Common myeloid progenitor, CD34-positive (primary cell): ENCODE data around the gene ADAMTS7.
"Not testable (repeated sequence)": the region's sequence is repeated elsewhere in the genome, so short reads cannot be mapped to it uniquely, and the experiment has no call there.

Source experiments
- CTCF ChIA-PET: fragments of 350-600 bp; sonication (Branson Sonifier 250); formaldehyde crosslinking; loops from one replicate; lab custom pipeline; 2021; ENCODE audit warnings: antibody characterized with exemption; lab: Charles Lee
- POLR2A ChIA-PET: fragments of 350-600 bp; sonication (Branson Sonifier 250); formaldehyde crosslinking; loops from one replicate; lab custom pipeline; 2021; ENCODE audit warnings: antibody characterized with exemption; lab: Charles Lee
- DNase-seq, 3 donors: peaks; one replicate each; pipeline versions ENCODE4 v3.0.0 to v3.0.0-alpha.2; 2013
- H3K27ac ChIP-seq, 2 experiments: 1 replicate in 1 of 2; 2 replicates in 1 of 2; pipeline ENCODE4 v1.7.0; 2013; ENCODE audit warnings: inconsistent platforms in 2 of 2, low read length in 2 of 2, mild to moderate bottlenecking in 2 of 2, low read depth in 1 of 2, moderate library complexity in 1 of 2; ENCODE audit not compliant: severe bottlenecking in 2 of 2, insufficient read depth in 1 of 2, poor library complexity in 1 of 2
- H3K27me3 ChIP-seq, 5 experiments: replicated peaks in 2 of 5; 1 replicate in 3 of 5; 2 replicates in 2 of 5; pipeline versions ENCODE4 v1.6.1 to v1.7.0; 2013; ENCODE audit warnings: low read length in 4 of 5, mild to moderate bottlenecking in 2 of 5, moderate library complexity in 2 of 5, inconsistent platforms in 1 of 5; ENCODE audit not compliant: insufficient read depth in 5 of 5, control insufficient read depth in 4 of 5
- H3K36me3 ChIP-seq, 4 experiments: 1 replicate in 2 of 4; 2 replicates in 2 of 4; pipeline versions ENCODE4 v1.6.1 to v1.7.0; 2013; ENCODE audit warnings: low read length in 3 of 4, control low read depth in 1 of 4, mild to moderate bottlenecking in 1 of 4; ENCODE audit not compliant: control insufficient read depth in 4 of 4, insufficient read depth in 4 of 4
- H3K4me1 ChIP-seq, 4 experiments: 1 replicate in 3 of 4; 2 replicates in 1 of 4; pipeline versions ENCODE4 v1.6.1 to v1.7.1; 2013; ENCODE audit warnings: low read length in 3 of 4, mild to moderate bottlenecking in 3 of 4, control low read depth in 1 of 4, inconsistent platforms in 1 of 4, moderate library complexity in 1 of 4; ENCODE audit not compliant: control insufficient read depth in 4 of 4, insufficient read depth in 4 of 4; ENCODE audit errors: control extremely low read depth in 1 of 4
- H3K4me3 ChIP-seq, 7 experiments: 1 replicate in 4 of 7; 2 replicates in 3 of 7; pipeline versions ENCODE4 v1.5.1 to v1.7.0; 2013; ENCODE audit warnings: mild to moderate bottlenecking in 7 of 7, low read length in 6 of 7, moderate library complexity in 6 of 7, inconsistent platforms in 2 of 7, low read depth in 2 of 7, control low read depth in 1 of 7; ENCODE audit not compliant: insufficient read depth in 4 of 7, control insufficient read depth in 1 of 7; ENCODE audit errors: extremely low read depth in 1 of 7
- H3K9me3 ChIP-seq, 5 experiments: 1 replicate in 4 of 5; 2 replicates in 1 of 5; pipeline versions ENCODE4 v1.6.1 to v1.7.1; 2013; ENCODE audit warnings: low read length in 4 of 5, mild to moderate bottlenecking in 2 of 5, inconsistent platforms in 1 of 5, low read depth in 1 of 5, moderate library complexity in 1 of 5; ENCODE audit not compliant: control insufficient read depth in 4 of 5, insufficient read depth in 2 of 5; ENCODE audit errors: control extremely low read depth in 1 of 5
- WGBS: methylation state at CpG from one replicate; pipeline ENCODE4 v1.1.5; 2013; ENCODE audit not compliant: insufficient coverage; 5-methylcytosine and 5-hydroxymethylcytosine counted together

Gene ADAMTS7

GRCh38 chr15:78753751-78754535 is 57.3 kb downstream of the ADAMTS7 start:
- POLR2A ChIA-PET, DNase-seq, H3K27ac ChIP-seq, H3K9me3 ChIP-seq, H3K27me3 ChIP-seq, H3K36me3 ChIP-seq, H3K4me3 ChIP-seq: not testable (repeated sequence)
- H3K4me1 ChIP-seq = peaks cover 0 to 21% (median 11%) of the 10 kb centered on the region in 4 experiments
- WGBS = 100% methylated on average over 5 of the region's 10 CpGs
- CTCF ChIA-PET = interaction anchor here (0.9 kb wide), 1 partner anchor 13 kb away, joined by 4 read pairs; no protein-coding TSS in a partner anchor

DNA sequence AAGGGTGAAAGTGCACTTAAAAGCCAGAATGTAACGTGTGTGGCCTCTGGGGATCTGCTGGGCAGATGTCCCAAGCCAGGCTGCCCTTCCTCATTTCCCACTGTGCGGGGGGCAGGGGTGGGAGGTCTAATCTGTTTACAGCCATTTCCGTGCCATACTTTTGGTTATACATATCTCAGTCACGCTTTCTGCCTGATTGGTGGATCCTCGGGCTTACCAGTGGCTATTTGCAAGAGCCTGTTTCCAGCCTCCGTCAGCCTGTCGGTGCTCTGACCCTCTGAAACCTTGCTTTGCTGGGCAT is 58.0 kb downstream of the ADAMTS7 start:
- CTCF ChIA-PET = interaction anchor here (1.4 kb wide), 1 partner anchor 12 kb away, joined by 3 read pairs; no protein-coding TSS in a partner anchor
- peaks cover 0 to 14% (median 11%) of the 10 kb centered on the region in 4 experiments for H3K4me1 ChIP-seq
- H3K9me3 ChIP-seq, POLR2A ChIA-PET, H3K4me3 ChIP-seq, H3K36me3 ChIP-seq, DNase-seq, H3K27ac ChIP-seq, H3K27me3 ChIP-seq: not testable (repeated sequence)
- WGBS = 89% methylated on average over 3 of the region's 7 CpGs

- no peak for DNase-seq
- Histone ChIP-seq H3K4me1 (peaks cover 0 to 14% (median 11%) of the 10 kb centered on the region in 4 experiments), H3K9me3 (no peaks in the 10 kb centered on the region), H3K4me3 (no peak overlapping the region), H3K36me3 (no peaks in the 10 kb centered on the region), H3K27me3 (no peaks in the 10 kb centered on the region), H3K27ac (no peak overlapping the region)
- ChIA-PET CTCF (interaction anchor here (1.0 to 1.4 kb wide), 3 partner anchors 11 to 115 kb away, joined by 3 to 5 read pairs (median 3); no protein-coding TSS in a partner anchor), POLR2A (no interaction called here)
- 96% methylated on average over 22 of the region's 24 CpGs for WGBS
These were observed 58.5 kb downstream of the ADAMTS7 start for GRCh38 chr15:78752492-78753358.

GRCh38 chr15:78751602-78751979 is 59.7 kb downstream of the ADAMTS7 start:
- POLR2A ChIA-PET = no interaction called here
- peaks cover 0 to 4% (median 4%) of the 10 kb centered on the region in 4 experiments for H3K4me1 ChIP-seq
- no peaks in the 10 kb centered on the region for H3K9me3 ChIP-seq
- no peak overlapping the region for H3K4me3 ChIP-seq
- no peaks in the 10 kb centered on the region for H3K36me3 ChIP-seq
- DNase-seq = no peak
- CTCF ChIA-PET = interaction anchor here (1.0 to 1.9 kb wide), 6 partner anchors 12 to 258 kb away, joined by 3 to 8 read pairs (median 4); no protein-coding TSS in a partner anchor
- H3K27ac ChIP-seq = no peak overlapping the region
- WGBS = 90% methylated on average over 12 of the region's 13 CpGs
- H3K27me3 ChIP-seq = no peaks in the 10 kb centered on the region

- H3K36me3 ChIP-seq, H3K27me3 ChIP-seq, POLR2A ChIA-PET, H3K9me3 ChIP-seq, H3K27ac ChIP-seq, H3K4me1 ChIP-seq: not testable (repeated sequence)
- peak overlapping the region in 3 of 7 experiments; percentile 4 to 13 (median 11) for H3K4me3 ChIP-seq
- peak; percentile 91 to 95 (median 92) for DNase-seq
- WGBS = 8% methylated on average over 26 of the region's 28 CpGs
- CTCF ChIA-PET = interaction anchor here (0.6 to 1.9 kb wide), 7 partner anchors 11 to 257 kb away, joined by 3 to 8 read pairs (median 4); no protein-coding TSS in a partner anchor
These were observed 60.2 kb downstream of the ADAMTS7 start for GRCh38 chr15:78750974-78751601.

DNA sequence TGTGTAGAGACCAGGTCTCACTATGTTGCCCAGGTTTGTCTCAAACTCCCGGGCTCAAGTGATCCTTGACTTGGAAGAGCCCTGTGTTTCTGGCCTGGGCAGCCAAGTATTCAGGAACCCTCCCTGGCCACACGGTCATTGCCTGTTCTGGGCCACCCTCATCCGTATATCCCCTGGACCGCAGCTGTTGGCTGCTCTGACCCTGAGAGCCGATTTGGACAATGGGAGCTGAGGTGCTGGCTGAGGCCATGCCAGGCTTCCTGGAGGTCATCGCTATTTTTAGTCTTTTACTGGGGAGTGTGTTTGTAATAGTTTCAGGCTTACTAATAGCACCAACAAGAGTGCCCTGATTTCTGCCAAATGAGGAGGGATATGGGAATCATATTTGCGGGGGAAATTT is 60.7 kb downstream of the ADAMTS7 start:
- H3K4me1 ChIP-seq = peaks cover 0 to 4% (median 4%) of the 10 kb centered on the region in 4 experiments
- ChIA-PET CTCF (interaction anchor here (0.6 to 1.9 kb wide), 7 partner anchors 11 to 257 kb away, joined by 3 to 8 read pairs (median 4); no protein-coding TSS in a partner anchor), POLR2A (no interaction called here)
- H3K27ac ChIP-seq = no peak overlapping the region
- peak overlapping the region in 3 of 7 experiments; percentile 4 to 13 (median 11) for H3K4me3 ChIP-seq
- WGBS = 83% methylated on average over 5 of the region's 7 CpGs
- no peak for DNase-seq
- no peaks in the 10 kb centered on the region for H3K36me3 ChIP-seq
- H3K27me3 ChIP-seq = no peaks in the 10 kb centered on the region
- H3K9me3 ChIP-seq = no peaks in the 10 kb centered on the region
